Heart left ventricle (tissue), 16 donors: ENCODE data around the gene HBZ. TPM values are rescaled to one million over a fixed set of nuclear protein-coding genes. Genes with fewer than 3 reads are reported as not detected.
"Not testable (repeated sequence)": the region's sequence is repeated elsewhere in the genome, so short reads cannot be mapped to it uniquely, and the experiment has no call there.

Source experiments
- ATAC-seq, 4 donors: fragments of 200-7000 bp; cut with Tn5 transposase; one replicate each; pipeline ENCODE4 v1.9.1; 2020 to 2022; ENCODE audit warnings: moderate library complexity in 4 of 4, mild to moderate bottlenecking in 3 of 4, moderate number of reproducible peaks in 1 of 4
- DNase-seq, 5 donors: peaks; one replicate each; pipeline ENCODE4 v3.0.0-alpha.2; 2020
- H3K27ac ChIP-seq, 12 donors: fragments of 200-600 bp; sonication (generic) in 4 of 12; one replicate each; pipeline versions ENCODE4 v1.5.0 to v1.8.0; 2016 to 2022; ENCODE audit warnings: mild to moderate bottlenecking in 2 of 12
- H3K27me3 ChIP-seq, 9 donors: fragments of 200-600 bp; sonication (generic) in 2 of 9; one replicate each; pipeline versions ENCODE4 v1.5.1 to v1.8.0; 2016 to 2022; ENCODE audit warnings: mild to moderate bottlenecking in 3 of 9
- H3K36me3 ChIP-seq, 9 donors: fragments of 200-600 bp; sonication (generic) in 2 of 9; one replicate each; pipeline versions ENCODE4 v1.5.0 to v1.8.0; 2018 to 2022; ENCODE audit warnings: mild to moderate bottlenecking in 2 of 9
- H3K4me1 ChIP-seq, 12 donors: fragments of 200-600 bp; sonication (generic) in 4 of 12; one replicate each; pipeline versions ENCODE4 v1.5.0 to v1.8.0; 2016 to 2022; ENCODE audit warnings: mild to moderate bottlenecking in 3 of 12
- H3K4me3 ChIP-seq, 12 donors: fragments of 200-600 bp; sonication (generic) in 4 of 12; one replicate each; pipeline versions ENCODE4 v1.5.0 to v1.8.0; 2017 to 2022; ENCODE audit warnings: mild to moderate bottlenecking in 9 of 12, moderate library complexity in 4 of 12
- H3K9me3 ChIP-seq, 12 donors: fragments of 200-600 bp; sonication (generic) in 4 of 12; one replicate each; pipeline versions ENCODE4 v1.5.0 to v1.8.0; 2016 to 2022; ENCODE audit warnings: mild to moderate bottlenecking in 1 of 12
- CTCF ChIP-seq, 12 donors: fragments of 200-600 bp; sonication (generic) in 4 of 12; IDR thresholded peaks; one replicate each; pipeline versions ENCODE4 v1.5.0 to v1.8.0; 2018 to 2022; ENCODE audit warnings: antibody characterized with exemption in 12 of 12, mild to moderate bottlenecking in 5 of 12
- POLR2A ChIP-seq, 2 donors: fragments of 450-650 bp; IDR thresholded peaks; one replicate each; pipeline ENCODE4 v1.6.1; 2017; ENCODE audit warnings: antibody characterized with exemption in 2 of 2, mild to moderate bottlenecking in 2 of 2, moderate library complexity in 2 of 2
- WGBS, 4 donors: extraction: QIAGEN DNeasy Blood & Tissue Kit in 2 of 4; methylation state at CpG; one replicate each; pipeline versions ENCODE4 v1.1.5 to v1.1.7; 2013 to 2018; 5-methylcytosine and 5-hydroxymethylcytosine counted together
- intact Hi-C, 10 donors: fragments of 100-400 bp; cut with DNase I; formaldehyde crosslinking; loops; one replicate each; pipeline versions ENCODE4 v1.11.1 to v1.14.2; 2022
- polyA plus RNA-seq, 2 donors: library from polyadenylated mRNA; stranded (reverse); fragments of 200-250 nt; gene quantifications; one replicate each; pipeline ENCODE4 v1.2.3, GENCODE V29; 2013
- total RNA-seq, 9 donors: library from RNA; depleted of rRNA in 2 of 9; stranded (reverse); fragments of >200 nt in 2 of 9; fragmentation: NEBNext Ultra II Directional in 3 of 9; extraction: Animal tissue kit (Norgen Biotek cat#: 25700) in 3 of 9; gene quantifications; one replicate each; pipeline versions ENCODE4 v1.1.0 to v1.2.4, GENCODE V29; 2016 to 2023
- donor health status: ischemic (EF 13 %, LVEDD 7.1; RV severe dilation, severe dysfunction).
- donor health status: healthy with polysubstance abuse.
- donor health status: DM: no; HTN: yes; CAD: no.
- donor health status: DM: no; HTN: no; CAD: no.
- donor health status: ischemic (EF 25% LVEDD 6.9; RV normal size, moderate dysfunction).
- donor health status: ischemic (EF 25% LVEDD 5.7; RV mildly dilated, moderate dysfunction).
- donor health status: healthy.
- donor health status: DM: yes; HTN: yes; CAD: no.
- donor health status: ischemic (EF 35%, LVEDD 5.7; RV mildly dilated, moderate dysfunction).
- donor health status: nonischemic (EF 11% LVEDD 7.7; RV severe dilation, severe dysfunction).
- donor health status: DM: yes; HTN: yes; CAD: no.
- donor health status: PGD.
- donor health status: ischemic (EF 29% LVEDD 5.4; RV normal size, mild dysfunction).
- donor health status: nonischemic (EF 23%, LVEDD 6.1; RV moderate dilation, normal function).

HBZ gene
- total and polyA plus RNA-seq, 11 donors: not detected

- no peaks in the 10 kb centered on the region for H3K36me3 ChIP-seq
- no peak overlapping the region for H3K27ac ChIP-seq
- ATAC-seq: no peak
- intact Hi-C loops: no loop called here
- peaks cover 0 to 10% (median 8%) of the 10 kb centered on the region in 12 donors for H3K4me1 ChIP-seq
- peak overlapping the region in 9 of 12 donors; percentile 22 to 58 (median 50) for H3K4me3 ChIP-seq
- H3K27me3 ChIP-seq: peaks cover 0 to 45% (median 29%) of the 10 kb centered on the region in 9 donors
- no peaks in the 10 kb centered on the region for H3K9me3 ChIP-seq
- no peak for TF ChIP-seq CTCF (IDR thresholded peaks at IDR 0.05)
- no peak for TF ChIP-seq POLR2A (IDR thresholded peaks at IDR 0.05)
- WGBS, 4 donors: 65 to 73% (median 69%) methylated on average over 7 of the region's 7 CpGs
- no peak for DNase-seq
Observed at GRCh38 chr16:155031-155398, 2.6 kb downstream of the HBZ start.

GRCh38 chr16:159136-159849 is 6.8 kb downstream of the HBZ start:
- Histone ChIP-seq H3K27ac (no peak overlapping the region), H3K9me3 (no peaks in the 10 kb centered on the region), H3K4me1 (peaks cover 0 to 9% (median 7%) of the 10 kb centered on the region in 12 donors), H3K4me3 (no peak overlapping the region), H3K36me3 (no peaks in the 10 kb centered on the region), H3K27me3 (peaks cover 0 to 44% (median 28%) of the 10 kb centered on the region in 9 donors)
- intact Hi-C loops: no loop called here
- ATAC-seq (no peak), DNase-seq (no peak)
- TF ChIP-seq POLR2A (IDR thresholded peaks at IDR 0.05) (no peak), CTCF (IDR thresholded peaks at IDR 0.05) (no peak)
- WGBS, 4 donors: 40 to 46% (median 44%) methylated on average over 6 of the region's 6 CpGs

GRCh38 chr16:160242-160641 is 7.8 kb downstream of the HBZ start:
- H3K27me3 ChIP-seq: peaks cover 2 to 38% (median 22%) of the 10 kb centered on the region in 9 donors
- intact Hi-C loops, H3K36me3 ChIP-seq, H3K9me3 ChIP-seq, H3K27ac ChIP-seq, H3K4me1 ChIP-seq, ATAC-seq, DNase-seq, H3K4me3 ChIP-seq: not testable (repeated sequence)
- 70 to 93% (median 77%) methylated on average over 5 to 20 of the region's 20 CpGs for WGBS, 4 donors

- DNase-seq: no peak
- peaks cover 7 to 40% (median 22%) of the 10 kb centered on the region in 9 donors for H3K27me3 ChIP-seq
Observed at GRCh38 chr16:160691-161190, 8.3 kb downstream of the HBZ start.

More at GRCh38 chr16:160691-161190, 8.3 kb downstream of the HBZ start:
- no peak overlapping the region for H3K4me3 ChIP-seq
- no peak for ATAC-seq
- H3K9me3 ChIP-seq: no peaks in the 10 kb centered on the region
- no peak overlapping the region for H3K27ac ChIP-seq
- intact Hi-C loops: no loop called here
- TF ChIP-seq CTCF (IDR thresholded peaks at IDR 0.05) (no peak), POLR2A (IDR thresholded peaks at IDR 0.05) (no peak)
- no peaks in the 10 kb centered on the region for H3K36me3 ChIP-seq
- H3K4me1 ChIP-seq: peaks cover 0 to 9% (median 6%) of the 10 kb centered on the region in 12 donors
- WGBS, 4 donors: 53 to 68% (median 65%) methylated on average over 11 to 18 of the region's 18 CpGs
